IMR-90 (cell line): Measurements from ENCODE around the gene CACNA1I. TPM values are rescaled to one million over a fixed set of nuclear protein-coding genes. Genes with fewer than 3 reads are reported as not detected.

Experiments
- ATAC-seq: fragments of 200-7000 bp; cut with Tn5 transposase; 2 replicates; pipeline ENCODE4 v1.9.1; 2020; ENCODE audit warnings: low read depth, mild to moderate bottlenecking, moderate library complexity
- BruUV-seq: library from RNA; stranded (reverse); fragments of 400-500 nt; replicated peaks from 2 replicates; lab custom pipeline; 2021; lab: Mats Ljungman, UMichigan
- CTCF ChIA-PET: fragments of 300-600 bp; formaldehyde crosslinking; extraction: SDS; loops from one replicate; lab custom pipeline; 2021; ENCODE audit warnings: antibody characterized with exemption; lab: Yijun Ruan, JAX
- POLR2A ChIA-PET: fragments of 300-600 bp; sonication (Branson Sonifier 250); formaldehyde crosslinking; loops from one replicate; lab custom pipeline; 2022; ENCODE audit warnings: antibody characterized with exemption; ENCODE audit not compliant: unreplicated experiment; lab: Charles Lee
- DNase-seq: peaks from one replicate; pipeline ENCODE4 v3.0.0; 2013
- H2AFZ ChIP-seq: replicated peaks from 2 replicates; pipeline ENCODE3; 2013; ENCODE audit warnings: low read length, mild to moderate bottlenecking; ENCODE audit not compliant: poor library complexity
- H2AK5ac ChIP-seq: 2 replicates; pipeline ENCODE4 v1.6.1; 2013; ENCODE audit warnings: low read depth, low read length, inconsistent platforms
- H2AK9ac ChIP-seq: replicated peaks from 2 replicates; pipeline ENCODE3; 2013; ENCODE audit warnings: mild to moderate bottlenecking, low read depth, low read length, moderate library complexity; ENCODE audit not compliant: poor library complexity
- H2BK120ac ChIP-seq: 2 replicates; pipeline ENCODE4 v1.6.1; 2013; ENCODE audit warnings: low read depth, low read length, inconsistent platforms
- H2BK15ac ChIP-seq: 3 replicates; pipeline ENCODE4 v1.6.1; 2013; ENCODE audit warnings: low read depth, low read length, inconsistent platforms
- H2BK20ac ChIP-seq: 2 replicates; pipeline ENCODE4 v1.6.1; 2013; ENCODE audit warnings: low read depth, mild to moderate bottlenecking, inconsistent platforms, low read length, moderate library complexity
- H2BK5ac ChIP-seq: 2 replicates; pipeline ENCODE4 v1.6.1; 2013; ENCODE audit warnings: mild to moderate bottlenecking, low read depth, low read length, inconsistent platforms; ENCODE audit not compliant: poor library complexity, severe bottlenecking
- H3K14ac ChIP-seq: replicated peaks from 2 replicates; pipeline ENCODE4 v1.6.1; 2013; ENCODE audit warnings: low read depth, low read length, inconsistent platforms
- H3K18ac ChIP-seq: 2 replicates; pipeline ENCODE4 v1.6.1; 2013; ENCODE audit warnings: low read depth, low read length, control low read depth
- H3K23ac ChIP-seq: 2 replicates; pipeline ENCODE4 v1.6.1; 2013; ENCODE audit warnings: low read depth, low read length, inconsistent platforms
- H3K27ac ChIP-seq: 2 replicates; pipeline ENCODE4 v1.5.1; 2013; ENCODE audit warnings: mild to moderate bottlenecking, control low read depth, low read length; ENCODE audit not compliant: insufficient read depth
- H3K27me3 ChIP-seq: 2 replicates; pipeline ENCODE4 v1.6.1; 2013; ENCODE audit warnings: low read length; ENCODE audit not compliant: control insufficient read depth, insufficient read depth
- H3K36me3 ChIP-seq: 2 replicates; pipeline ENCODE4 v1.6.1; 2013; ENCODE audit warnings: low read length, mixed read lengths; ENCODE audit not compliant: control insufficient read depth, insufficient read depth
- H3K4ac ChIP-seq: 2 replicates; pipeline ENCODE4 v1.6.1; 2013; ENCODE audit warnings: low read depth, low read length, inconsistent platforms
- H3K4me1 ChIP-seq: 2 replicates; pipeline ENCODE4 v1.6.1; 2013; ENCODE audit warnings: low read length, mixed read lengths; ENCODE audit not compliant: control insufficient read depth, insufficient read depth
- H3K4me2 ChIP-seq: 2 replicates; pipeline ENCODE4 v1.6.1; 2013; ENCODE audit warnings: low read depth, mild to moderate bottlenecking, control low read depth, low read length, moderate library complexity
- H3K4me3 ChIP-seq: 2 replicates; pipeline ENCODE4 v1.5.1; 2013; ENCODE audit warnings: low read depth, mild to moderate bottlenecking, control low read depth, low read length, moderate library complexity; ENCODE audit not compliant: insufficient read depth
- H3K56ac ChIP-seq: 2 replicates; pipeline ENCODE4 v1.6.1; 2013; ENCODE audit warnings: low read length, inconsistent platforms; ENCODE audit not compliant: insufficient read depth; ENCODE audit errors: extremely low read depth
- H3K79me1 ChIP-seq, 2 experiments: 2 replicates each; pipeline ENCODE4 v1.6.1; 2013; ENCODE audit warnings: low read length in 2 of 2, inconsistent platforms in 1 of 2, low read depth in 1 of 2
- H3K9ac ChIP-seq: 2 replicates; pipeline ENCODE4 v1.6.1; 2013; ENCODE audit warnings: low read depth, low read length, control low read depth
- H3K9me1 ChIP-seq: 2 replicates; pipeline ENCODE4 v1.6.1; 2013; ENCODE audit warnings: low read length, inconsistent platforms; ENCODE audit not compliant: insufficient read depth
- H3K9me3 ChIP-seq: 2 replicates; pipeline ENCODE4 v1.6.1; 2013; ENCODE audit warnings: low read length; ENCODE audit not compliant: control insufficient read depth, insufficient read depth
- H4K20me1 ChIP-seq: 2 replicates; pipeline ENCODE4 v1.6.1; 2013; ENCODE audit warnings: low read length, inconsistent platforms; ENCODE audit not compliant: insufficient read depth
- H4K5ac ChIP-seq: 2 replicates; pipeline ENCODE4 v1.6.1; 2013; ENCODE audit warnings: mild to moderate bottlenecking, low read depth, low read length, control low read depth
- H4K8ac ChIP-seq, 2 experiments: 2 replicates each; pipeline ENCODE4 v1.6.1; 2013; ENCODE audit warnings: low read depth in 2 of 2, low read length in 2 of 2, control low read depth in 1 of 2, inconsistent platforms in 1 of 2
- H4K91ac ChIP-seq: 2 replicates; pipeline ENCODE4 v1.6.1; 2013; ENCODE audit warnings: low read depth, low read length, inconsistent platforms; ENCODE audit not compliant: insufficient read depth
- CEBPB ChIP-seq: IDR thresholded peaks from 2 replicates; pipeline ENCODE4 v1.6.1; 2012; ENCODE audit warnings: low read depth, low read length, improper control_type of control experiment
- CTCF ChIP-seq: conservative IDR thresholded peaks from 2 replicates; pipeline ENCODE4 v1.5.1; 2012; ENCODE audit warnings: mild to moderate bottlenecking, low read depth, low read length, improper control_type of control experiment
- WGBS, 2 experiments: methylation state at CpG; one replicate each; pipeline versions ENCODE4 v1.1.5 to v1.1.7; 2013; ENCODE audit warnings: missing lambda C conversion rate in 2 of 2; ENCODE audit not compliant: insufficient read length in 1 of 2; ENCODE audit errors: extremely low coverage in 2 of 2; 5-methylcytosine and 5-hydroxymethylcytosine counted together
- dilution Hi-C: fragments of 300-500 bp; cut with HindIII; formaldehyde crosslinking; loops from one replicate; pipeline ENCODE4 v1.14.3; 2018; ENCODE audit warnings: low sequenced_read_pairs; ENCODE audit not compliant: unreplicated experiment
- in situ Hi-C: fragments of 300-500 bp; cut with MboI; formaldehyde crosslinking; loops from 3 replicates; pipeline ENCODE4 v1.14.3; 2019; ENCODE audit warnings: low sequenced_read_pairs, inconsistent platforms, mixed read lengths
- intact Hi-C: fragments of 100-400 bp; cut with micrococcal nuclease; formaldehyde crosslinking; loops from 2 replicates; pipeline ENCODE4 v1.10.0; 2022
- polyA plus RNA-seq, 3 experiments: library from polyadenylated mRNA; depleted of rRNA; stranded (reverse); fragments of >200 nt; gene quantifications; 2 replicates each; pipeline ENCODE4 v1.2.3, GENCODE V29; 2012; ENCODE audit warnings: low replicate concordance in 1 of 3
- total RNA-seq: library from RNA; depleted of rRNA; stranded (reverse); fragments of >200 nt; gene quantifications from 2 replicates; pipeline ENCODE4 v1.2.3, GENCODE V29; 2012

Gene CACNA1I
- total and polyA plus RNA-seq, 2 of the 4 experiments (the other 2 are of a cell fraction): under 0.01 to 0.02 TPM

GRCh38 chr22:39707351-39707750 lies 136.8 kb downstream of the CACNA1I start:
- CTCF ChIA-PET: no interaction called here
- peaks cover 59% of the 10 kb centered on the region for H3K27me3 ChIP-seq
- dilution Hi-C loops: no loop called here

More at GRCh38 chr22:39707351-39707750, 136.8 kb downstream of the CACNA1I start:
- POLR2A ChIA-PET: no interaction called here
- ATAC-seq (no peak), DNase-seq (no peak)
- no peak overlapping the region for H3K9ac ChIP-seq
- no peaks in the 10 kb centered on the region for H4K20me1 ChIP-seq
- H3K18ac ChIP-seq: no peak overlapping the region
- no peak overlapping the region for H3K27ac ChIP-seq
- intact Hi-C loops (no loop called here), in situ Hi-C loops (no loop called here)
- 86% methylated on average over 1 of the region's 5 CpGs; no CpG with 5 or more reads in 1 of the 2 experiments for WGBS, 2 experiments
- H2BK120ac ChIP-seq: no peak overlapping the region
- no peak overlapping the region for H3K4ac ChIP-seq
- H3K23ac ChIP-seq: no peak overlapping the region
- H4K5ac ChIP-seq: no peak overlapping the region
- H3K36me3 ChIP-seq: no peaks in the 10 kb centered on the region
- TF ChIP-seq CTCF: no peak
- TF ChIP-seq CEBPB: no peak
- no peak overlapping the region for H4K91ac ChIP-seq
- H3K4me2 ChIP-seq: no peak overlapping the region
- no peak overlapping the region for H2AK5ac ChIP-seq
- no peaks in the 10 kb centered on the region for H3K9me3 ChIP-seq
- H2BK20ac ChIP-seq: no peak overlapping the region
- no peak overlapping the region for H3K14ac ChIP-seq
- no peaks in the 10 kb centered on the region for H3K9me1 ChIP-seq
- H3K79me1 ChIP-seq: no peaks in the 10 kb centered on the region
- H3K4me1 ChIP-seq: peaks cover 6% of the 10 kb centered on the region; the same call in 1 of the 2 replicates
- no peak overlapping the region for H4K8ac ChIP-seq
- no peak overlapping the region for H2AK9ac ChIP-seq
- no peak overlapping the region for H3K4me3 ChIP-seq
- H2BK5ac ChIP-seq: no peak overlapping the region
- no peak overlapping the region for H3K56ac ChIP-seq
- no TSS peak for BruUV-seq
- H2AFZ ChIP-seq: no peak overlapping the region
- H2BK15ac ChIP-seq: no peak overlapping the region
